Right cardiac atrium (tissue), 5 donors: ENCODE measurements around the gene TMEM247. TPM values are rescaled to one million over a fixed set of nuclear protein-coding genes. Genes with fewer than 3 reads are reported as not detected.
A peak's percentile ranks its signal among the peaks of the same experiment; 100 is the strongest.
"Not testable (repeated sequence)": the region's sequence is repeated elsewhere in the genome, so short reads cannot be mapped to it uniquely, and the experiment has no call there.

Experiments
- ATAC-seq, 2 donors: fragments of 200-7000 bp; cut with Tn5 transposase; one replicate each; pipeline versions ENCODE4 v1.8.0 to v1.9.1; 2020; ENCODE audit warnings: moderate library complexity in 2 of 2, mild to moderate bottlenecking in 1 of 2
- DNase-seq, 3 donors: peaks; one replicate each; pipeline ENCODE4 v3.0.0-alpha.2; 2020
- H3K27ac ChIP-seq: one replicate; pipeline ENCODE4 v1.5.1; 2013; ENCODE audit warnings: mild to moderate bottlenecking, low read length, control low read depth, moderate library complexity
- H3K27me3 ChIP-seq: one replicate; pipeline ENCODE4 v1.6.1; 2013; ENCODE audit not compliant: control insufficient read depth, insufficient read depth
- H3K4me1 ChIP-seq: one replicate; pipeline ENCODE4 v1.6.1; 2013; ENCODE audit warnings: low read length; ENCODE audit not compliant: control insufficient read depth, insufficient read depth
- H3K4me3 ChIP-seq: one replicate; pipeline ENCODE4 v1.5.1; 2013; ENCODE audit warnings: low read length, control low read depth
- H3K9me3 ChIP-seq: one replicate; pipeline ENCODE4 v1.6.1; 2013; ENCODE audit warnings: low read length; ENCODE audit not compliant: control insufficient read depth
- WGBS: extraction: QIAGEN DNeasy Blood & Tissue Kit; methylation state at CpG from one replicate; pipeline ENCODE4 v1.1.7; 2013; 5-methylcytosine and 5-hydroxymethylcytosine counted together
- intact Hi-C, 4 donors: fragments of 100-400 bp; cut with DNase I; formaldehyde crosslinking; loops; one replicate each; pipeline versions ENCODE4 v1.11.0 to v1.14.0; 2022 to 2023
- polyA plus RNA-seq: library from polyadenylated mRNA; stranded (reverse); fragments of 200-250 nt; gene quantifications from one replicate; pipeline ENCODE4 v1.2.3, GENCODE V29; 2013
- total RNA-seq, 4 donors: library from RNA; stranded (reverse); fragmentation: NEBNext Ultra II Directional; extraction: Animal tissue kit (Norgen Biotek cat#: 25700); gene quantifications; one replicate each; pipeline ENCODE4 v1.2.1, GENCODE V29; 2021
- donor health status: healthy with polysubstance abuse.
- donor health status: DM: no; HTN: yes; CAD: no.
- donor health status: DM: no; HTN: no; CAD: no.
- donor health status: DM: no; HTN: yes; CAD: no; lungs with severe emphysema.
- donor health status: DM: yes; HTN: yes; CAD: no.

TMEM247 gene
- total and polyA plus RNA-seq, 5 donors = not detected

DNA sequence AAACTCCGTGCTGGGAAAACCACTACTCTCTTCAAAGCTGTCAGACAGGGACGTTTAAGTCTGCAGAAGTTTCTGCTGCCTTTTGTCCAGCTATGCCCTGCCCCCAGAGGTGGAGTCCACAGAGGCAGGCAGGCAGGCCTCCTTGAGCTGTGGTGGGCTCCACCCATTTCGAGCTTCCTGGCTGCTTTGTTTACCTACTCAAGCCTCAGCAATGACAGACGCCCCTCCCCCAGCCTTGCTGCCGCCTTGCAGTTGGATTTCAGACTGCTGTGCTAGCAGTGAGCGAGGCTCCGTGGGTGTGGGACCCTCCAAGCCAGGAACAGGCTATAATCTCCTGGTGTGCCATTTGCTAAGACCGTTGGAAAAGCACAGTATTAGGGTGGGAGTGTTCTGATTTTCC, 1.9 kb upstream of the TMEM247 start:
- H3K27ac ChIP-seq, H3K27me3 ChIP-seq, DNase-seq, H3K4me3 ChIP-seq, intact Hi-C loops, H3K9me3 ChIP-seq, ATAC-seq, H3K4me1 ChIP-seq: not testable (repeated sequence)
- 74% methylated on average over 8 of the region's 8 CpGs for WGBS

DNA sequence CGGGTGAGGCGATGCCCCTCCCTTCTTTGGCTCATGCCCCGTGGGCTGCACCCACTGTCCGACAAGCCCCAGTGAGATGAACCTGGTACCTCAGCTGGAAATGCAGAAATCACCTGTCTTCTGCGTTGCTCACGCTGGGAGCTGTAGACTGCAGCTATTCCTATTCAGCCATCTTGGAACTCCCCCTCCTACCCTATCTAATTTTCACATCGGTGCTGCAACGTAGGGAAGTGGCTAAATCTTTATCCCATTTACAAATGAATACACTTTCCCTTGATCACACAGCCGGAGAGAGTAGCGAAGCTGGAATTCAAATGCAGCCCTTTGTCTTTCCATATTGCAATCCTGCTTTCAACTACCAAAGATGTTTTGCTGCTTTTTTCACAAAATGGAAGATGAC, 1.4 kb upstream of the TMEM247 start:
- DNase-seq (no peak), ATAC-seq (no peak)
- Histone ChIP-seq H3K9me3 (no peaks in the 10 kb centered on the region), H3K4me3 (no peak overlapping the region), H3K27me3 (no peaks in the 10 kb centered on the region), H3K4me1 (no peaks in the 10 kb centered on the region), H3K27ac (no peak overlapping the region)
- WGBS = 87% methylated on average over 10 of the region's 10 CpGs
- intact Hi-C loops = no loop called here

DNA sequence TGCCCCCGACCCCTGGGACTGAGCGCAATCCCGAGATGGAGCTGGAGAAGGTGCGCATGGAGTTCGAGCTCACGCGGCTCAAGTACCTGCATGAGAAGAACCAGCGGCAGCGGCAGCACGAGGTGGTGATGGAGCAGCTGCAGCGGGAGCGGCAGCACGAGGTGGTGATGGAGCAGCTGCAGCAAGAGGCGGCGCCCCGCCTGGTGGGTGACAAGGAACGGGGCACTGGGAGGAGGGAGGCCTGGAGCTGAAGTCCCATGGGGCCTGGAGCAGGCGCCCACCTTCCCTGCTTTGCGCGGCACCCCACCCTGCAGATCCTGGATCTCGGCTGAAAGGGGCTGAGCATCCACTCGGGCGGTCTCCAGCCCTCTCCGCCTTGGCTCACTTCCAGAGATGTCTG, 1.2 kb downstream of the TMEM247 start:
- intact Hi-C loops = no loop called here
- DNase-seq (peak in 1 of 3 donors; percentile 58), ATAC-seq (peak in 1 of 2 donors; percentile 29)
- Histone ChIP-seq H3K27me3 (no peaks in the 10 kb centered on the region), H3K27ac (no peak overlapping the region), H3K9me3 (no peaks in the 10 kb centered on the region), H3K4me3 (no peak overlapping the region), H3K4me1 (no peaks in the 10 kb centered on the region)
- 87% methylated on average over 24 of the region's 24 CpGs for WGBS

DNA sequence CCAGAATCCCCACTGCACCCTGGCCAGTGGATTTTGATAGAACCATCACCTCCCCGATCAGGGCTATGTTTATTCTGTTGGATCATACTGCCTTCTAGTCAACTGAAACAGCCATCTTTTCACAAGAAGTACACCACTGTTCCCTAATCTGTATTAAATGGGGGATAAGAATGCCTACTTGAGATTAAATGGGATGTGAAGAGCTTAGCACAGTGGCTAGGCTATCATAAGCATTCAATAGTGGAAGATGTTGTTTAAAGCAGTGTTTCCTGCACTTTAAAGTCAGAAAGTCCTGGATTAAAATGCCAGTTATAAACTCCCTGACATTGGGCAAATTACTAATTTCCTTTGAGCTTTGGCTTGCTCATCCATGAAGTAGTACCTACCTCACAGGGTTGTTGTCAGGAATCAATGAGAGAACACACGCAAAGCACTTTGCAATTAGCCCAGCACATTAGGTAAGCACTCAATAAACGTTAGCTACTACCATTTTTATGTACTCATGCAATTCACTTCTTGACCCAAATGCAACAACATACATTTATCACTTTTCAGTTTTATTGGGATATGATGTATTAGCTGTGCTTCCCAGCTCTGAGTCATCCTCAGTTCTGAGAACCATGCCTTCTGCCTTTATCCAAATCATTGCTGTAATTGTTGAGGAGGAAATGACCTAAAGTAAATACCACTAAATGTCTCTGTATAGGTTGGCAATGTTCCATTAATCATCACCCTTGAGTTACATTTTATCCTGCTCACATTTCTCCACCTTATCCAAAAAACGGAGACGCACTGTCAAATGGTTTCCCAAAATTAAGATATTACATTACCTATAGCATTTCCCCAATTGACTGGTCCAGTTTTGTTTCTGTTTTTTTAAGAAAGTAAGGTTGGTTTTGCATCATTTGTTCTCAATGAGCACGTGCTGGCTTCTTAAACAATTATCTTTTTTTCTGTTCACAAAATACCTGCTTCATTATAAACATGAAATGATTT, 2.1 kb downstream of the TMEM247 start:
- H3K9me3 ChIP-seq = no peaks in the 10 kb centered on the region
- no peaks in the 10 kb centered on the region for H3K27me3 ChIP-seq
- DNase-seq (no peak), ATAC-seq (no peak)
- H3K27ac ChIP-seq = no peak overlapping the region
- no peak overlapping the region for H3K4me3 ChIP-seq
- H3K4me1 ChIP-seq = no peaks in the 10 kb centered on the region
- 70% methylated on average over 6 of the region's 6 CpGs for WGBS
- intact Hi-C loops = no loop called here

DNA sequence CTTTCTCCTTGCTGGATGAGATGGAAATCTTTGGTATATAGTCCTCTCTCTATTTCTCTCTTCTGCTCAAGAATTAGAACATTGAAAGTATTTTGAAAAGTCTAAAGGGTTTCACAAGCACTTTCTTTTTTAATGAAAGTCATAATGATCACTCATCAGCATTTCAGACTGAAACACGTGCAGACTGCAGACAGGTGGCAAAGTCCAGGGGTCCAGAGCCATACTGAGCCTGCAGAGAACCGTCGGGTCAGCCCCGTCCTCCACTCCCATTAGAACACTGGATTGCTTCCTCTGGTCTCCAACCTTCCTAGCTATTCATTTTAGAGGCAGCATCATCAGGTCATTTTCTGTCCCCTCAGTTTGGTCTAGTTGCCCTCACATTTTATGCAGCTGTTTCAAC, 3.1 kb downstream of the TMEM247 start:
- DNase-seq (no peak), ATAC-seq (no peak)
- H3K9me3 ChIP-seq = no peaks in the 10 kb centered on the region
- H3K4me1 ChIP-seq = no peaks in the 10 kb centered on the region
- 88% methylated on average over 4 of the region's 4 CpGs for WGBS
- no peak overlapping the region for H3K4me3 ChIP-seq
- H3K27ac ChIP-seq = no peak overlapping the region
- intact Hi-C loops = no loop called here
- H3K27me3 ChIP-seq = no peaks in the 10 kb centered on the region

DNA sequence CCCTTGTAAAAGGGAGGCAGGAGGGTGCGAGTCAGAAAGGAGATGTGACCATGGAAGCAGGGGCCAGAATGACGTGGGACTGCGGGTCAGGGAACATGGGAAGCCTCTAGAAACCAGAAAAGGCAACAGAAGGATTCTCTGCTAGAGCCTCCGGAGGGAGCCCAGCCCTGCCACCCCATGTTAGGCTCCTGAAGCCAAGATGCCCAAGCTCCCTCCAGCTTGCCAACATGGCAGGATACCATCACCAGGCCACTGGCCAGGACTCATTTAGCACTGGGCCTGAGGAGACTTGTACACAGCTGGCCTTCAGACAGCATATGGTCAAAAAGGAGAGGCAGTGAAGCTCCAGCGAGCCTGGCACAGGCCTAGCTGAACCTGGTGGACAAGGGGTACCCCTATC, 5.6 kb downstream of the TMEM247 start:
- Histone ChIP-seq H3K4me3 (no peak overlapping the region), H3K4me1 (peaks cover 8% of the 10 kb centered on the region), H3K9me3 (no peaks in the 10 kb centered on the region), H3K27ac (no peak overlapping the region), H3K27me3 (no peaks in the 10 kb centered on the region)
- no peak for DNase-seq
- 94% methylated on average over 5 of the region's 5 CpGs for WGBS
- intact Hi-C loops = no loop called here
- no peak for ATAC-seq

DNA sequence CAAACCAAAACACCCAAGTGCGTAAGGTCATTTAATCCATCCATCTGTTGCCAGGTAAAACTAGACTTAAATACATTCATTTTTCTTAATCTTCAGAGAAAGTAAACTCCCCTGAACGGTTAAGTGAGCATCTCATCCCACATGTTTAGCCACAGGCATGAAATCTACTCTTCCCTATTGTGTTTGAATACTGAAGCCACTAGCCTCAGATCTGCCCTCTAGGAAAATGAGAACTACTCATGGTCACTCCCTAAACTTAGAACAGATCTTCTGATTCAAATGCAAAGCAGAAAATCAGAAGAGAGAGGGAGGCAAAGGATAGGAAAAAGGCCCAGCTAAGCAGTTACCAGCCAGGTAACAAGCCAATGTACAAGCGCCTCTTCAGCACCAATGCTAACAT, 7.1 kb downstream of the TMEM247 start:
- intact Hi-C loops = no loop called here
- WGBS = 89% methylated on average over 3 of the region's 3 CpGs

DNA sequence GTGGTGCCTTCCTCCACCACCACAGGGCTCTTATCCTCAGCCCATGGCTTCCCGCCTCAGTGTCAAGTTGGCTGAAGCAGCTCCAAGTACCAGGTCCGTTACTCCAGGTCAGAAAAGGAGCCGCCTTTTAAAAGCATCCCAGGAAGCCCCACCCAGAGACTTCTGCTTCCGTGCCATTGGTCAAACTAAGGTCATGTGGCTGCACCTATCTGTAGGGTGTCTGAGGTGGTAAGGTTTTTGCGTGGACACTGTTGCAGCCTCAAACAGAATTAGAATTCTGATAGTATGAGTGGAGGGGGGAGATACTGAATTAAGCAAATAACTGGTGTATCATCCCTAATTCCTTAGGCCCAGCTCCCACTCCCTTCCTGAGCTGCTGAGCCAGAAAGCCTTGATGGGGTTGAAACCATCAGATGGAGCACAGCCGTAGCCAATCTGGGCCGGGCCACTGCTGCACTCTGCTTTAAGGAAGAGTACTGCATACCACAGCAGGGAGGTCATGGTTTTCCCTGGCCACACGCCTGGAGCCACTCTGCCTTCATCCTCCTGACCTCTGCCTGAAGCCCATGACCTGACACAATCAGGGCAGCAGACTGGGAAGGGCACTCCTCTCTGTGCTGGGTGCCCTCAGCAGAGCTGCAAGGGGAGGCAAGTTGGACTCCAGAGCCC, 8.4 kb downstream of the TMEM247 start:
- no peaks in the 10 kb centered on the region for H3K27me3 ChIP-seq
- intact Hi-C loops = no loop called here

More for the DNA sequence above, 7.1 kb downstream of the TMEM247 start:
- Histone ChIP-seq H3K27me3 (no peaks in the 10 kb centered on the region), H3K27ac (no peak overlapping the region), H3K4me3 (no peak overlapping the region), H3K9me3 (no peaks in the 10 kb centered on the region), H3K4me1 (peaks cover 8% of the 10 kb centered on the region)
- ATAC-seq (no peak), DNase-seq (no peak)

DNA sequence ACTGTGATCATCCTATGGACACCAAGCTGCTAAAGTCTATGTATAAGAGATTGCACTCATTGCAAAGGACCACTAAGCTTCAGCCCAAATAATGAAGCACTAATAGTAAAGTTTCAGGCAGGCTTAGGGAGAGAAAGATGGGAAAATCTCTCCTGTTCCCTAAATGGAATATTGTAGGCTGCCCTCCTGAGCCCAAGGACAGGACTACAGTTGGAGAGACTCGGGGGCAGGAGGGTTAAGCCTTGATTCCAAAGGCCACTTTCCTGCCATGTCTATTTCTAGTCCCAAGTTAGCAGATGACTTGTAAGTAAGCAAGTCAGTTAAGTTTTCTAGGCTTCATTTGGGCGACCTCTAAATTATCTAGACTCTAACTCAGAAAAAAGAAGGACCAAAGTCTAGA, 9.0 kb downstream of the TMEM247 start:
- Histone ChIP-seq H3K27ac (no peak overlapping the region), H3K9me3 (no peaks in the 10 kb centered on the region), H3K4me3 (no peak overlapping the region), H3K27me3 (no peaks in the 10 kb centered on the region), H3K4me1 (peaks cover 8% of the 10 kb centered on the region)
- WGBS = 75% methylated on average over 2 of the region's 2 CpGs
- intact Hi-C loops = no loop called here
- ATAC-seq = no peak
- no peak for DNase-seq

More for the DNA sequence above, 8.4 kb downstream of the TMEM247 start:
- peak; percentile 92 to 96 for ATAC-seq
- Histone ChIP-seq H3K4me3 (no peak overlapping the region), H3K27ac (peak overlapping the region; percentile 16), H3K4me1 (peaks cover 8% of the 10 kb centered on the region), H3K9me3 (no peaks in the 10 kb centered on the region)
- DNase-seq = peak; percentile 89 to 93 (median 92)
- 56% methylated on average over 8 of the region's 8 CpGs for WGBS

DNA sequence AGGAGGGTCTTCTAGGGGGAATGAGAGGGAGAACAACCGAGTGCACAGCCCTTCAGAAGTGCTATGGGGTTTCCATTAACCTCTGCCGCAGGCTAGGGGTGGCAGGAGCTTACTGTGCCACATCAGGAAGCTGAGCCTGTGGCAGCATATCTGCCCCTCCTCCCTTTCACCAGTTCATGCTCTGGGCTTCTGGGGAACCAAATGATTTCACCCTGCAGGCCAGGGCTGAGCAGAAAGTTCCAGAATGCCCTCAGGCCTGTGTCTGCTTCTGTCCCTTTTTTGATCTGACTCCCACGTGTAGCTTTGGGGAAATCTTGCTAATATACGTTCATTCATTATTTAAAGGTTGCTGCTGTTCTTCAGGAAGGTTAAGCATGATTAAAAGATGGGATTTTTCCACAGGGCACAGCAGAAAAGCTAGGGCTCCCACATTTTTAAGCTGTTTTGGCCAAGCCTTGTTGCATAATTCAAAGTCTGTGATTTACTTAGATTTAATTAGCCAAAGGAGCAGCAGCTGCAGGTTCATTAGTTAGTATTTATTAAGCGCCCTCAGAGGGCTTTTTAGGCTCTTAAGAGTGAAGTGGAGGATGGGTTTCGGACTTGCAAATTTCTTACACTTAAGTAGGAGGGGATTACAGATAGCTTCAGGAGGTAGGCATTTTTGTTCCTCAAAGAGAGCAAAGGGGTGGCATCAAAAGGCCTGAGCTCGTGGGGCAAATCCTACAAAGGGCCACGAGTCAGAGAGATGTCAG, 10.2 kb downstream of the TMEM247 start:
- peaks cover 8% of the 10 kb centered on the region for H3K4me1 ChIP-seq
- intact Hi-C loops = no loop called here
- H3K27me3 ChIP-seq = no peaks in the 10 kb centered on the region
- DNase-seq (no peak), ATAC-seq (no peak)
- WGBS = 72% methylated on average over 8 of the region's 8 CpGs
- no peak overlapping the region for H3K27ac ChIP-seq
- H3K9me3 ChIP-seq = no peaks in the 10 kb centered on the region
- H3K4me3 ChIP-seq = no peak overlapping the region
